ENCODE measurements around the gene TUSC2. TPM values are rescaled to one million over a fixed set of nuclear protein-coding genes. Genes with fewer than 3 reads are reported as not detected.

TUSC2 gene
- total RNA-seq, 1 donor from 2014 or later, result 29.4 TPM

- DNase-seq, result no peak
- Histone ChIP-seq H3K27me3 (ENCODE audit: low read depth) (no peaks in the 10 kb centered on the region), H3K4me3 (peak overlapping the region; percentile 89), H3K4me1 (peaks cover 45% of the 10 kb centered on the region), H3K36me3 (peaks cover 52% of the 10 kb centered on the region), H3K9me3 (no peaks in the 10 kb centered on the region), H3K27ac (no peak overlapping the region)
- intact Hi-C loops (cut with DNase I), result no loop called here
- no peak for ATAC-seq
- no peak for TF ChIP-seq CTCF (IDR thresholded peaks at IDR 0.05)
These were observed 29.5 kb upstream of the TUSC2 start for GRCh38 chr3:50357481-50357880.

- Histone ChIP-seq H3K4me3 (peak overlapping the region; percentile 89), H3K36me3 (peaks cover 52% of the 10 kb centered on the region), H3K27ac (no peak overlapping the region), H3K27me3 (ENCODE audit: low read depth) (no peaks in the 10 kb centered on the region), H3K4me1 (peaks cover 53% of the 10 kb centered on the region), H3K9me3 (no peaks in the 10 kb centered on the region)
- TF ChIP-seq CTCF (IDR thresholded peaks at IDR 0.05), result no peak
- intact Hi-C loops (cut with DNase I), result no loop called here
- DNase-seq, result no peak
- ATAC-seq, result no peak
These were observed 28.5 kb upstream of the TUSC2 start for GRCh38 chr3:50356553-50356952.

GRCh38 chr3:50355829-50356552 lies 28.0 kb upstream of the TUSC2 start:
- DNase-seq, result no peak
- no peak for ATAC-seq
- Histone ChIP-seq H3K4me1 (peaks cover 58% of the 10 kb centered on the region), H3K4me3 (peak overlapping the region; percentile 89), H3K9me3 (no peaks in the 10 kb centered on the region), H3K27me3 (ENCODE audit: low read depth) (no peaks in the 10 kb centered on the region), H3K27ac (no peak overlapping the region), H3K36me3 (peaks cover 52% of the 10 kb centered on the region)
- no peak for TF ChIP-seq CTCF (IDR thresholded peaks at IDR 0.05)
- intact Hi-C loops (cut with DNase I), result no loop called here

GRCh38 chr3:50354850-50355249 lies 26.8 kb upstream of the TUSC2 start:
- Histone ChIP-seq H3K9me3 (no peaks in the 10 kb centered on the region), H3K4me3 (no peak overlapping the region), H3K27me3 (ENCODE audit: low read depth) (no peaks in the 10 kb centered on the region), H3K36me3 (peaks cover 52% of the 10 kb centered on the region), H3K27ac (no peak overlapping the region), H3K4me1 (peaks cover 61% of the 10 kb centered on the region)
- no peak for ATAC-seq
- no peak for DNase-seq
- TF ChIP-seq CTCF (IDR thresholded peaks at IDR 0.05), result no peak
- intact Hi-C loops (cut with DNase I), result no loop called here

GRCh38 chr3:50354186-50354764 lies 26.3 kb upstream of the TUSC2 start:
- no peaks in the 10 kb centered on the region for H3K27me3 ChIP-seq (ENCODE audit: low read depth)
- H3K9me3 ChIP-seq, result no peaks in the 10 kb centered on the region
- intact Hi-C loops (cut with DNase I), result no loop called here
- no peak overlapping the region for H3K4me3 ChIP-seq
- H3K4me1 ChIP-seq, result peaks cover 65% of the 10 kb centered on the region
- ATAC-seq (no peak), DNase-seq (no peak)
- no peak overlapping the region for H3K27ac ChIP-seq
- TF ChIP-seq CTCF (IDR thresholded peaks at IDR 0.05), result no peak
- H3K36me3 ChIP-seq, result peaks cover 52% of the 10 kb centered on the region
